Smooth muscle cell (in vitro differentiated cells): Measurements from ENCODE around the gene RNU7-1. TPM values are rescaled to one million over a fixed set of nuclear protein-coding genes. Genes with fewer than 3 reads are reported as not detected.

Source experiments
- DNase-seq: peaks from one replicate; lab custom pipeline; 2025; ENCODE audit not compliant: unreplicated experiment; lab: John Stamatoyannopoulos, UW
- H2AFZ ChIP-seq: fragments of 200-600 bp; sonication (generic); 2 replicates; pipeline ENCODE4 v1.6.0; 2016; ENCODE audit warnings: antibody characterized with exemption, low read depth, mild to moderate bottlenecking
- H3F3A ChIP-seq: fragments of 200-600 bp; sonication (generic); 2 replicates; pipeline ENCODE4 v1.6.0; 2017; ENCODE audit warnings: antibody characterized with exemption, low read depth
- H3K27ac ChIP-seq: fragments of 200-600 bp; sonication (generic); 2 replicates; pipeline ENCODE4 v1.5.1; 2016; ENCODE audit warnings: low read depth, mild to moderate bottlenecking
- H3K27me3 ChIP-seq: fragments of 200-600 bp; sonication (generic); 2 replicates; pipeline ENCODE4 v1.6.1; 2016; ENCODE audit warnings: low read depth, mild to moderate bottlenecking
- H3K36me3 ChIP-seq: fragments of 200-600 bp; sonication (generic); 2 replicates; pipeline ENCODE4 v1.5.1; 2016; ENCODE audit warnings: low read depth
- H3K4me1 ChIP-seq: fragments of 200-600 bp; sonication (generic); 2 replicates; pipeline ENCODE4 v1.5.1; 2016; ENCODE audit warnings: low read depth
- H3K4me2 ChIP-seq: fragments of 200-600 bp; sonication (generic); 2 replicates; pipeline ENCODE4 v1.6.0; 2016; ENCODE audit warnings: mild to moderate bottlenecking
- H3K4me3 ChIP-seq: fragments of 200-600 bp; sonication (generic); 2 replicates; pipeline ENCODE4 v1.5.1; 2016; ENCODE audit warnings: mild to moderate bottlenecking
- H3K79me2 ChIP-seq: fragments of 200-600 bp; sonication (generic); 2 replicates; pipeline ENCODE4 v1.6.0; 2016; ENCODE audit warnings: low read depth, mild to moderate bottlenecking
- H3K9ac ChIP-seq: fragments of 200-600 bp; sonication (generic); 2 replicates; pipeline ENCODE4 v1.6.0; 2016; ENCODE audit warnings: low read depth
- H3K9me3 ChIP-seq: fragments of 200-600 bp; sonication (generic); replicated peaks from 2 replicates; pipeline ENCODE4 v1.5.1; 2016; ENCODE audit warnings: low read depth
- H4K20me1 ChIP-seq: fragments of 200-600 bp; sonication (generic); 2 replicates; pipeline ENCODE4 v1.6.0; 2016; ENCODE audit warnings: low read depth
- CTCF ChIP-seq: fragments of 200-600 bp; sonication (generic); IDR thresholded peaks from 2 replicates; pipeline ENCODE4 v1.5.1; 2017; ENCODE audit warnings: borderline replicate concordance, mild to moderate bottlenecking, antibody characterized with exemption; ENCODE audit not compliant: insufficient read depth, poor library complexity, severe bottlenecking
- WGBS: methylation state at CpG from one replicate; pipeline ENCODE4 v1.1.7; 2016; ENCODE audit warnings: low lambda C conversion rate; 5-methylcytosine and 5-hydroxymethylcytosine counted together
- polyA plus RNA-seq: library from polyadenylated mRNA; unstranded; fragments of >200 nt; fragmentation: Nextera tagmentation; extraction: Ambion mirVana; gene quantifications from 2 replicates; pipeline ENCODE4 v1.2.1, GENCODE V29; 2016
- total RNA-seq: library from RNA; depleted of rRNA; stranded (reverse); fragments of >200 nt; gene quantifications from 2 replicates; pipeline ENCODE4 v1.2.3, GENCODE V29; 2014

Gene RNU7-1
- total and polyA plus RNA-seq, 2 experiments from 2014 or later: not detected

GRCh38 chr12:6966351-6966750 is 22.7 kb downstream of the RNU7-1 start:
- peaks cover 25% of the 10 kb centered on the region for H3K4me1 ChIP-seq
- H3K27me3 ChIP-seq: no peaks in the 10 kb centered on the region
- H3F3A ChIP-seq: peaks cover 38% of the 10 kb centered on the region
- H4K20me1 ChIP-seq: peaks cover 5% of the 10 kb centered on the region
- no peak overlapping the region for H3K27ac ChIP-seq
- 90% methylated on average over 7 of the region's 7 CpGs for WGBS
- H3K79me2 ChIP-seq: peaks cover 25% of the 10 kb centered on the region
- no peak for TF ChIP-seq CTCF
- H3K9me3 ChIP-seq: no peaks in the 10 kb centered on the region
- DNase-seq: no peak
- H2AFZ ChIP-seq: no peak overlapping the region
- no peak overlapping the region for H3K9ac ChIP-seq
- H3K4me2 ChIP-seq: no peak overlapping the region
- no peak overlapping the region for H3K4me3 ChIP-seq
- H3K36me3 ChIP-seq: no peaks in the 10 kb centered on the region

DNA sequence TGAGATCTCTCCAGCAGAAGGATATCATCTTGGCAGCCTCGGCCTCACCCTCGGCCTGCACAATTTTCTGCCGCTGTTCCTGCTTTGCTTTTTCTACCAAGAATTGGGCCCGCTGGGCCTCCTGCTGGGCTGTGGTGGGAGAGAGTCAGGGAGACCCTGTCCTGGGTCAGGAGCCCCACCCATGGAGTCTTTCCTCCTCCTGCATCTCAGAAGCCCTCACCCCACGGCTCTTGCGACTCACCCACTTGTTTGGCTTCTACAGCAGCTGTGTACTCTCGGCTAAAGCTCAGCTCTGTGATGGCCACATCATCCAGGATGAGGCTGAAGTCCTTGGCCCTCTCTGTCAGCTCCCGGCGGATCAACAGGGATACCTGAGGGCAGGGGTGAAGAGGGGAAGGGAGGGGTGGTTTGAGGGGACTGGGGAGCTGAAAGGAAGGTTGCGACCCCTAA is 24.1 kb downstream of the RNU7-1 start:
- Histone ChIP-seq H3K4me1 (peaks cover 13% of the 10 kb centered on the region), H4K20me1 (peaks cover 5% of the 10 kb centered on the region), H3K27me3 (no peaks in the 10 kb centered on the region), H3K9ac (no peak overlapping the region), H3K9me3 (no peaks in the 10 kb centered on the region), H3K4me3 (no peak overlapping the region), H3K36me3 (no peaks in the 10 kb centered on the region), H3K27ac (no peak overlapping the region), H2AFZ (no peak overlapping the region), H3K4me2 (no peak overlapping the region), H3F3A (peaks cover 42% of the 10 kb centered on the region), H3K79me2 (peaks cover 36% of the 10 kb centered on the region)
- DNase-seq: no peak
- no peak for TF ChIP-seq CTCF
- 94% methylated on average over 10 of the region's 10 CpGs for WGBS

DNA sequence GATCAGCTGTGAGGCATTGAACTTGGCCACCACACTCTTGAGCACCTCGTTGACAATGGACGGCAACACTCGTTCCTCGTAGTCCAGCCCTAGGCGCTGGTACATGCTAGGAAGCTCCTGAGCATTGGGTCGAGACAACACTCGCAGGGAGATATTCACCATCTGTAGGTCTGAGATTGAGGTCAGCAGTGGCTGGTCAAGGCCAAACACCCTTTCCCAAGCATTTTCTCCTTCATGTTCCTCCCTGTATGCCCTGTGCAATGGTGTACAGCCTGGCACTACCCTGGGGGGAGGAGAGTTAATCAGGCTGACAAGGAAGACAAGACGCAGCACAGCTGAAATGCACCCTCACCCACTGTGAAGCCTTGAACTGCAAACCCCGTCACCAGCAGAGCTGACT is 24.8 kb downstream of the RNU7-1 start:
- no peak for TF ChIP-seq CTCF
- Histone ChIP-seq H3K9me3 (no peaks in the 10 kb centered on the region), H3F3A (peaks cover 43% of the 10 kb centered on the region), H3K4me2 (no peak overlapping the region), H3K9ac (no peak overlapping the region), H3K4me3 (no peak overlapping the region), H3K79me2 (peaks cover 39% of the 10 kb centered on the region), H3K4me1 (peaks cover 11% of the 10 kb centered on the region), H4K20me1 (peaks cover 5% of the 10 kb centered on the region), H3K27me3 (no peaks in the 10 kb centered on the region), H2AFZ (no peak overlapping the region), H3K36me3 (no peaks in the 10 kb centered on the region), H3K27ac (peak overlapping the region; percentile 70)
- DNase-seq: no peak
- 93% methylated on average over 9 of the region's 9 CpGs for WGBS

DNA sequence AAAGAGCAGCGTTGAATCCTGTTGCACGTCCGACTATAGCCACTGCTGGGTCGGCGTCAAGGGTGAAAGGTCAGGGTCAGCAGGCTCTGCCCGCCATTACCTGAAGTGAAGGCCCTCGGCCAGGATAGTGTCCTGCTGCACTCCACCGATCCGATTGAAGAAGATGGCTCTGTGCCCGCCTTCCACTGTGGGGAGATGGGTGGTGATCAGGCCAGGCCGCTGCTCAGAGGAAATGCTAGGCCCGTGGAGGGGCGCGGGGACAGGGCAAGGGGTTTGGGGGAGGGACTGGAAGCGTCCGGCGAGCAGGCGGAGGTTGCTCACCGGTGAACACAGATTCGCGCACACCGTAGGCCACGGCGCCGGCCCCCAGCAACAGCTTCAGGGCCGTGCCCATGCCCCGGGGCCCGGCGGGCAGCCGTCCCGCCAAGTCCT is 26.5 kb downstream of the RNU7-1 start:
- H3K27ac ChIP-seq: peak overlapping the region; percentile 70
- H3K27me3 ChIP-seq: no peaks in the 10 kb centered on the region
- no peak for DNase-seq
- H3F3A ChIP-seq: peaks cover 33% of the 10 kb centered on the region
- H3K9me3 ChIP-seq: no peaks in the 10 kb centered on the region
- H2AFZ ChIP-seq: peak overlapping the region; percentile 61
- peak overlapping the region; percentile 99 for H3K4me2 ChIP-seq
- WGBS: under 1% methylated on average over 18 of the region's 31 CpGs
- H3K79me2 ChIP-seq: peaks cover 39% of the 10 kb centered on the region
- H3K4me1 ChIP-seq: peaks cover 11% of the 10 kb centered on the region
- no peaks in the 10 kb centered on the region for H3K36me3 ChIP-seq
- H3K9ac ChIP-seq: peak overlapping the region; percentile 95
- no peak for TF ChIP-seq CTCF
- peak overlapping the region; percentile 88 for H3K4me3 ChIP-seq
- peaks cover 5% of the 10 kb centered on the region for H4K20me1 ChIP-seq
